IMR-90 (cell line): Measurements from ENCODE around the gene MMP24. TPM values are rescaled to one million over a fixed set of nuclear protein-coding genes. Genes with fewer than 3 reads are reported as not detected.

Experiments
- ATAC-seq: fragments of 200-7000 bp; cut with Tn5 transposase; 2 replicates; pipeline ENCODE4 v1.9.1; 2020; ENCODE audit warnings: low read depth, mild to moderate bottlenecking, moderate library complexity
- BruUV-seq: library from RNA; stranded (reverse); fragments of 400-500 nt; replicated peaks from 2 replicates; lab custom pipeline; 2021; lab: Mats Ljungman, UMichigan
- CTCF ChIA-PET: fragments of 300-600 bp; formaldehyde crosslinking; extraction: SDS; loops from one replicate; lab custom pipeline; 2021; ENCODE audit warnings: antibody characterized with exemption; lab: Yijun Ruan, JAX
- POLR2A ChIA-PET: fragments of 300-600 bp; sonication (Branson Sonifier 250); formaldehyde crosslinking; loops from one replicate; lab custom pipeline; 2022; ENCODE audit warnings: antibody characterized with exemption; ENCODE audit not compliant: unreplicated experiment; lab: Charles Lee
- DNase-seq: peaks from one replicate; pipeline ENCODE4 v3.0.0; 2013
- H2AFZ ChIP-seq: replicated peaks from 2 replicates; pipeline ENCODE3; 2013; ENCODE audit warnings: low read length, mild to moderate bottlenecking; ENCODE audit not compliant: poor library complexity
- H2AK5ac ChIP-seq: 2 replicates; pipeline ENCODE4 v1.6.1; 2013; ENCODE audit warnings: low read depth, low read length, inconsistent platforms
- H2AK9ac ChIP-seq: replicated peaks from 2 replicates; pipeline ENCODE3; 2013; ENCODE audit warnings: mild to moderate bottlenecking, low read depth, low read length, moderate library complexity; ENCODE audit not compliant: poor library complexity
- H2BK120ac ChIP-seq: 2 replicates; pipeline ENCODE4 v1.6.1; 2013; ENCODE audit warnings: low read depth, low read length, inconsistent platforms
- H2BK15ac ChIP-seq: 3 replicates; pipeline ENCODE4 v1.6.1; 2013; ENCODE audit warnings: low read depth, low read length, inconsistent platforms
- H2BK20ac ChIP-seq: 2 replicates; pipeline ENCODE4 v1.6.1; 2013; ENCODE audit warnings: low read depth, mild to moderate bottlenecking, inconsistent platforms, low read length, moderate library complexity
- H2BK5ac ChIP-seq: 2 replicates; pipeline ENCODE4 v1.6.1; 2013; ENCODE audit warnings: mild to moderate bottlenecking, low read depth, low read length, inconsistent platforms; ENCODE audit not compliant: poor library complexity, severe bottlenecking
- H3K14ac ChIP-seq: replicated peaks from 2 replicates; pipeline ENCODE4 v1.6.1; 2013; ENCODE audit warnings: low read depth, low read length, inconsistent platforms
- H3K18ac ChIP-seq: 2 replicates; pipeline ENCODE4 v1.6.1; 2013; ENCODE audit warnings: low read depth, low read length, control low read depth
- H3K23ac ChIP-seq: 2 replicates; pipeline ENCODE4 v1.6.1; 2013; ENCODE audit warnings: low read depth, low read length, inconsistent platforms
- H3K27ac ChIP-seq: 2 replicates; pipeline ENCODE4 v1.5.1; 2013; ENCODE audit warnings: mild to moderate bottlenecking, control low read depth, low read length; ENCODE audit not compliant: insufficient read depth
- H3K27me3 ChIP-seq: 2 replicates; pipeline ENCODE4 v1.6.1; 2013; ENCODE audit warnings: low read length; ENCODE audit not compliant: control insufficient read depth, insufficient read depth
- H3K36me3 ChIP-seq: 2 replicates; pipeline ENCODE4 v1.6.1; 2013; ENCODE audit warnings: low read length, mixed read lengths; ENCODE audit not compliant: control insufficient read depth, insufficient read depth
- H3K4ac ChIP-seq: 2 replicates; pipeline ENCODE4 v1.6.1; 2013; ENCODE audit warnings: low read depth, low read length, inconsistent platforms
- H3K4me1 ChIP-seq: 2 replicates; pipeline ENCODE4 v1.6.1; 2013; ENCODE audit warnings: low read length, mixed read lengths; ENCODE audit not compliant: control insufficient read depth, insufficient read depth
- H3K4me2 ChIP-seq: 2 replicates; pipeline ENCODE4 v1.6.1; 2013; ENCODE audit warnings: low read depth, mild to moderate bottlenecking, control low read depth, low read length, moderate library complexity
- H3K4me3 ChIP-seq: 2 replicates; pipeline ENCODE4 v1.5.1; 2013; ENCODE audit warnings: low read depth, mild to moderate bottlenecking, control low read depth, low read length, moderate library complexity; ENCODE audit not compliant: insufficient read depth
- H3K56ac ChIP-seq: 2 replicates; pipeline ENCODE4 v1.6.1; 2013; ENCODE audit warnings: low read length, inconsistent platforms; ENCODE audit not compliant: insufficient read depth; ENCODE audit errors: extremely low read depth
- H3K79me1 ChIP-seq, 2 experiments: 2 replicates each; pipeline ENCODE4 v1.6.1; 2013; ENCODE audit warnings: low read length in 2 of 2, inconsistent platforms in 1 of 2, low read depth in 1 of 2
- H3K9ac ChIP-seq: 2 replicates; pipeline ENCODE4 v1.6.1; 2013; ENCODE audit warnings: low read depth, low read length, control low read depth
- H3K9me1 ChIP-seq: 2 replicates; pipeline ENCODE4 v1.6.1; 2013; ENCODE audit warnings: low read length, inconsistent platforms; ENCODE audit not compliant: insufficient read depth
- H3K9me3 ChIP-seq: 2 replicates; pipeline ENCODE4 v1.6.1; 2013; ENCODE audit warnings: low read length; ENCODE audit not compliant: control insufficient read depth, insufficient read depth
- H4K20me1 ChIP-seq: 2 replicates; pipeline ENCODE4 v1.6.1; 2013; ENCODE audit warnings: low read length, inconsistent platforms; ENCODE audit not compliant: insufficient read depth
- H4K5ac ChIP-seq: 2 replicates; pipeline ENCODE4 v1.6.1; 2013; ENCODE audit warnings: mild to moderate bottlenecking, low read depth, low read length, control low read depth
- H4K8ac ChIP-seq, 2 experiments: 2 replicates each; pipeline ENCODE4 v1.6.1; 2013; ENCODE audit warnings: low read depth in 2 of 2, low read length in 2 of 2, control low read depth in 1 of 2, inconsistent platforms in 1 of 2
- H4K91ac ChIP-seq: 2 replicates; pipeline ENCODE4 v1.6.1; 2013; ENCODE audit warnings: low read depth, low read length, inconsistent platforms; ENCODE audit not compliant: insufficient read depth
- BHLHE40 ChIP-seq: fragments of 150-350 bp; IDR thresholded peaks from 2 replicates; pipeline ENCODE4 v1.6.1; 2016; ENCODE audit warnings: mild to moderate bottlenecking, low read depth, low read length
- CEBPB ChIP-seq: IDR thresholded peaks from 2 replicates; pipeline ENCODE4 v1.6.1; 2012; ENCODE audit warnings: low read depth, low read length, improper control_type of control experiment
- CHD1 ChIP-seq: IDR thresholded peaks from 2 replicates; pipeline ENCODE4 v1.6.1; 2012; ENCODE audit warnings: low read depth, low read length, improper control_type of control experiment
- ELK1 ChIP-seq: fragments of 150-350 bp; IDR thresholded peaks from 2 replicates; pipeline ENCODE4 v1.6.1; 2016; ENCODE audit warnings: low read depth, mild to moderate bottlenecking, low read length, moderate library complexity, borderline replicate concordance
- FOS ChIP-seq: fragments of 150-350 bp; IDR thresholded peaks from 2 replicates; pipeline ENCODE4 v1.6.1; 2016; ENCODE audit warnings: low read depth, low read length
- MAFK ChIP-seq: IDR thresholded peaks from 2 replicates; pipeline ENCODE4 v1.6.1; 2012; ENCODE audit warnings: low read depth, low read length, improper control_type of control experiment
- MAZ ChIP-seq: IDR thresholded peaks from 2 replicates; pipeline ENCODE4 v1.6.1; 2012; ENCODE audit warnings: low read depth, mild to moderate bottlenecking, low read length, improper control_type of control experiment, moderate library complexity, borderline replicate concordance
- MXI1 ChIP-seq: IDR thresholded peaks from 2 replicates; pipeline ENCODE4 v1.6.1; 2012; ENCODE audit warnings: low read depth, mild to moderate bottlenecking, low read length, moderate library complexity, borderline replicate concordance
- NFE2L2 ChIP-seq: fragments of 150-350 bp; IDR thresholded peaks from 2 replicates; pipeline ENCODE4 v1.6.1; 2016; ENCODE audit warnings: low read depth, mild to moderate bottlenecking, low read length
- POLR2A ChIP-seq: IDR thresholded peaks from 2 replicates; pipeline ENCODE4 v1.6.1; 2012; ENCODE audit warnings: mild to moderate bottlenecking, low read depth, low read length
- RAD21 ChIP-seq: IDR thresholded peaks from 2 replicates; pipeline ENCODE4 v1.6.1; 2012; ENCODE audit warnings: low read length, improper control_type of control experiment
- RCOR1 ChIP-seq: IDR thresholded peaks from 2 replicates; pipeline ENCODE4 v1.6.1; 2012; ENCODE audit warnings: mild to moderate bottlenecking, low read length, improper control_type of control experiment; ENCODE audit not compliant: insufficient replicate concordance
- RFX5 ChIP-seq: IDR thresholded peaks from 2 replicates; pipeline ENCODE4 v1.8.0; 2012; ENCODE audit warnings: low read depth, mild to moderate bottlenecking, low read length, moderate library complexity
- SMC3 ChIP-seq: fragments of 150-350 bp; IDR thresholded peaks from 2 replicates; pipeline ENCODE4 v1.6.1; 2016; ENCODE audit warnings: low read depth, mild to moderate bottlenecking, antibody characterized with exemption, low read length, moderate library complexity
- WGBS, 2 experiments: methylation state at CpG; one replicate each; pipeline versions ENCODE4 v1.1.5 to v1.1.7; 2013; ENCODE audit warnings: missing lambda C conversion rate in 2 of 2; ENCODE audit not compliant: insufficient read length in 1 of 2; ENCODE audit errors: extremely low coverage in 2 of 2; 5-methylcytosine and 5-hydroxymethylcytosine counted together
- dilution Hi-C: fragments of 300-500 bp; cut with HindIII; formaldehyde crosslinking; loops from one replicate; pipeline ENCODE4 v1.14.3; 2018; ENCODE audit warnings: low sequenced_read_pairs; ENCODE audit not compliant: unreplicated experiment
- in situ Hi-C: fragments of 300-500 bp; cut with MboI; formaldehyde crosslinking; loops from 3 replicates; pipeline ENCODE4 v1.14.3; 2019; ENCODE audit warnings: low sequenced_read_pairs, inconsistent platforms, mixed read lengths
- intact Hi-C: fragments of 100-400 bp; cut with micrococcal nuclease; formaldehyde crosslinking; loops from 2 replicates; pipeline ENCODE4 v1.10.0; 2022
- polyA plus RNA-seq, 3 experiments: library from polyadenylated mRNA; depleted of rRNA; stranded (reverse); fragments of >200 nt; gene quantifications; 2 replicates each; pipeline ENCODE4 v1.2.3, GENCODE V29; 2012; ENCODE audit warnings: low replicate concordance in 1 of 3
- total RNA-seq: library from RNA; depleted of rRNA; stranded (reverse); fragments of >200 nt; gene quantifications from 2 replicates; pipeline ENCODE4 v1.2.3, GENCODE V29; 2012
- TF ChIP-seq, protein P1 (sequence below): conservative IDR thresholded peaks from 2 replicates; pipeline ENCODE4 v1.5.1; 2012; ENCODE audit warnings: mild to moderate bottlenecking, low read depth, low read length, improper control_type of control experiment
- TF ChIP-seq, protein P2 (sequence below): fragments of 150-350 bp; IDR thresholded peaks from 2 replicates; pipeline ENCODE4 v1.6.1; 2017; ENCODE audit warnings: mild to moderate bottlenecking, antibody characterized with exemption, low read length, low read depth

MMP24 gene
- total and polyA plus RNA-seq, 2 of the 4 experiments (the other 2 are of a cell fraction) = 0.36 to 0.79 TPM

- peak overlapping the region; percentile 76; the same call in 1 of the 2 replicates for H2AK5ac ChIP-seq
- H3K9ac ChIP-seq = no peak overlapping the region
- no peak overlapping the region for H3K18ac ChIP-seq
- no peak overlapping the region for H3K4me2 ChIP-seq
- no peak overlapping the region for H2AFZ ChIP-seq
- CTCF ChIA-PET = no interaction called here
- H2BK120ac ChIP-seq = no peak overlapping the region
- peaks cover 0 to 18% of the 10 kb centered on the region in 2 experiments; a peak in 2 of 4 replicates for H3K79me1 ChIP-seq
- intact Hi-C loops (loop anchor here (5.0 kb wide), 1 partner anchor 73 kb away; no protein-coding TSS in a partner anchor), in situ Hi-C loops (no loop called here), dilution Hi-C loops (no loop called here)
- 0 out of 2 replicates have a peak overlapping the region, but pooled peaks have one; percentile 31 for H3K14ac ChIP-seq
- BruUV-seq = no TSS peak
- 0 out of 2 replicates have a peak overlapping the region, but pooled peaks have one; percentile 21 for H3K23ac ChIP-seq
- peak overlapping the region; percentile 27; the same call in 1 of the 2 replicates for H3K4ac ChIP-seq
- H3K36me3 ChIP-seq = no peaks in the 10 kb centered on the region
- no peak for TF ChIP-seq SMC3
- TF ChIP-seq, protein P1, sequence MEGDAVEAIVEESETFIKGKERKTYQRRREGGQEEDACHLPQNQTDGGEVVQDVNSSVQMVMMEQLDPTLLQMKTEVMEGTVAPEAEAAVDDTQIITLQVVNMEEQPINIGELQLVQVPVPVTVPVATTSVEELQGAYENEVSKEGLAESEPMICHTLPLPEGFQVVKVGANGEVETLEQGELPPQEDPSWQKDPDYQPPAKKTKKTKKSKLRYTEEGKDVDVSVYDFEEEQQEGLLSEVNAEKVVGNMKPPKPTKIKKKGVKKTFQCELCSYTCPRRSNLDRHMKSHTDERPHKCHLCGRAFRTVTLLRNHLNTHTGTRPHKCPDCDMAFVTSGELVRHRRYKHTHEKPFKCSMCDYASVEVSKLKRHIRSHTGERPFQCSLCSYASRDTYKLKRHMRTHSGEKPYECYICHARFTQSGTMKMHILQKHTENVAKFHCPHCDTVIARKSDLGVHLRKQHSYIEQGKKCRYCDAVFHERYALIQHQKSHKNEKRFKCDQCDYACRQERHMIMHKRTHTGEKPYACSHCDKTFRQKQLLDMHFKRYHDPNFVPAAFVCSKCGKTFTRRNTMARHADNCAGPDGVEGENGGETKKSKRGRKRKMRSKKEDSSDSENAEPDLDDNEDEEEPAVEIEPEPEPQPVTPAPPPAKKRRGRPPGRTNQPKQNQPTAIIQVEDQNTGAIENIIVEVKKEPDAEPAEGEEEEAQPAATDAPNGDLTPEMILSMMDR = no peak
- no peak for TF ChIP-seq FOS
- no peak for TF ChIP-seq RCOR1
- TF ChIP-seq NFE2L2 = no peak
- TF ChIP-seq RAD21 = no peak
- TF ChIP-seq, protein P2, sequence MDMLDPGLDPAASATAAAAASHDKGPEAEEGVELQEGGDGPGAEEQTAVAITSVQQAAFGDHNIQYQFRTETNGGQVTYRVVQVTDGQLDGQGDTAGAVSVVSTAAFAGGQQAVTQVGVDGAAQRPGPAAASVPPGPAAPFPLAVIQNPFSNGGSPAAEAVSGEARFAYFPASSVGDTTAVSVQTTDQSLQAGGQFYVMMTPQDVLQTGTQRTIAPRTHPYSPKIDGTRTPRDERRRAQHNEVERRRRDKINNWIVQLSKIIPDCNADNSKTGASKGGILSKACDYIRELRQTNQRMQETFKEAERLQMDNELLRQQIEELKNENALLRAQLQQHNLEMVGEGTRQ = no peak
- no peak for TF ChIP-seq POLR2A
- TF ChIP-seq MAZ = no peak
- TF ChIP-seq MAFK = no peak
- no peak for TF ChIP-seq ELK1
- no peak for TF ChIP-seq BHLHE40
- TF ChIP-seq CHD1 = no peak
- TF ChIP-seq CEBPB = no peak
- TF ChIP-seq RFX5 = no peak
- TF ChIP-seq MXI1 = no peak
- WGBS, 2 experiments = 83% methylated on average over 2 of the region's 4 CpGs; no CpG with 5 or more reads in 1 of the 2 experiments
- no peaks in the 10 kb centered on the region for H4K20me1 ChIP-seq
- H2BK20ac ChIP-seq = peak overlapping the region; percentile 48; the same call in 1 of the 2 replicates
- no peak overlapping the region for H4K8ac ChIP-seq
- no peak overlapping the region for H3K56ac ChIP-seq
- no peak overlapping the region for H4K5ac ChIP-seq
- peaks cover 22% of the 10 kb centered on the region for H3K9me1 ChIP-seq
- H2AK9ac ChIP-seq = no peak overlapping the region
- H3K4me1 ChIP-seq = peaks cover 29% of the 10 kb centered on the region
- DNase-seq (no peak), ATAC-seq (no peak)
- H3K4me3 ChIP-seq = no peak overlapping the region
- POLR2A ChIA-PET = no interaction called here
- no peak overlapping the region for H2BK15ac ChIP-seq
- H3K27me3 ChIP-seq = no peaks in the 10 kb centered on the region; the same call in 1 of the 2 replicates
- no peak overlapping the region for H3K27ac ChIP-seq
- H2BK5ac ChIP-seq = no peak overlapping the region
- H4K91ac ChIP-seq = 0 out of 2 replicates have a peak overlapping the region, but pooled peaks have one; percentile 27
- H3K9me3 ChIP-seq = no peaks in the 10 kb centered on the region
These were observed 73.3 kb downstream of the MMP24 start for GRCh38 chr20:35299780-35300179.
